LNCaP clone FGC (cell line): ENCODE measurements around the gene ARHGEF3.

Source experiments
- DNase-seq: peaks from one replicate; pipeline ENCODE4 v3.0.0-alpha.2; 2011; ENCODE audit warnings: low read depth
- H3K4me3 ChIP-seq: 2 replicates; pipeline ENCODE4 v1.5.1; 2011; ENCODE audit warnings: mild to moderate bottlenecking, low read depth, low read length, control low read depth
- TF ChIP-seq, protein P1 (sequence below): IDR thresholded peaks from 2 replicates; pipeline ENCODE4 v1.5.1; 2012; ENCODE audit warnings: mild to moderate bottlenecking; ENCODE audit not compliant: control insufficient read depth, insufficient read depth; ENCODE audit errors: extremely low read depth

Gene ARHGEF3

DNA sequence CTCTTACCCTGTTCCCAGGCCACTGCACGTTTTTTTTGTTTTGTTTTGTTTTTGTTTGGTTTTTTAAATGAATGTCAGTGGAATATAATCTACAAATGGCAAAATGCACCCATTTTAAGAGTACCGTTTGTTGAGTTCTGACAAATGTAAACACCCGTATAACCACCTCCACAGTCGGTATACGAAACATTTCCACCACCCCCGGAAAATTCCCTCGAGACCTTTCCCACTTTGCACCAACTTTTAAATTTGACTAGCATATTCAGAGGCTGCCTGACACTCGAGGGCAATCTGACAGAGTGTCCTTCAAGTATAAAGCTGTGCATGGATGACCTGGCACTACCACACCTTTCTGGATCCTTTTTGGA lies 613 bp upstream of the ARHGEF3 start:
- DNase-seq: no peak
- TF ChIP-seq, protein P1, sequence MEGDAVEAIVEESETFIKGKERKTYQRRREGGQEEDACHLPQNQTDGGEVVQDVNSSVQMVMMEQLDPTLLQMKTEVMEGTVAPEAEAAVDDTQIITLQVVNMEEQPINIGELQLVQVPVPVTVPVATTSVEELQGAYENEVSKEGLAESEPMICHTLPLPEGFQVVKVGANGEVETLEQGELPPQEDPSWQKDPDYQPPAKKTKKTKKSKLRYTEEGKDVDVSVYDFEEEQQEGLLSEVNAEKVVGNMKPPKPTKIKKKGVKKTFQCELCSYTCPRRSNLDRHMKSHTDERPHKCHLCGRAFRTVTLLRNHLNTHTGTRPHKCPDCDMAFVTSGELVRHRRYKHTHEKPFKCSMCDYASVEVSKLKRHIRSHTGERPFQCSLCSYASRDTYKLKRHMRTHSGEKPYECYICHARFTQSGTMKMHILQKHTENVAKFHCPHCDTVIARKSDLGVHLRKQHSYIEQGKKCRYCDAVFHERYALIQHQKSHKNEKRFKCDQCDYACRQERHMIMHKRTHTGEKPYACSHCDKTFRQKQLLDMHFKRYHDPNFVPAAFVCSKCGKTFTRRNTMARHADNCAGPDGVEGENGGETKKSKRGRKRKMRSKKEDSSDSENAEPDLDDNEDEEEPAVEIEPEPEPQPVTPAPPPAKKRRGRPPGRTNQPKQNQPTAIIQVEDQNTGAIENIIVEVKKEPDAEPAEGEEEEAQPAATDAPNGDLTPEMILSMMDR: no peak
- peak overlapping the region; percentile 41 for H3K4me3 ChIP-seq

GRCh38 chr3:56800832-56801661 lies 702 bp downstream of the ARHGEF3 start:
- DNase-seq: no peak
- TF ChIP-seq, protein P1: no peak
- peak overlapping the region; percentile 41 for H3K4me3 ChIP-seq

DNA sequence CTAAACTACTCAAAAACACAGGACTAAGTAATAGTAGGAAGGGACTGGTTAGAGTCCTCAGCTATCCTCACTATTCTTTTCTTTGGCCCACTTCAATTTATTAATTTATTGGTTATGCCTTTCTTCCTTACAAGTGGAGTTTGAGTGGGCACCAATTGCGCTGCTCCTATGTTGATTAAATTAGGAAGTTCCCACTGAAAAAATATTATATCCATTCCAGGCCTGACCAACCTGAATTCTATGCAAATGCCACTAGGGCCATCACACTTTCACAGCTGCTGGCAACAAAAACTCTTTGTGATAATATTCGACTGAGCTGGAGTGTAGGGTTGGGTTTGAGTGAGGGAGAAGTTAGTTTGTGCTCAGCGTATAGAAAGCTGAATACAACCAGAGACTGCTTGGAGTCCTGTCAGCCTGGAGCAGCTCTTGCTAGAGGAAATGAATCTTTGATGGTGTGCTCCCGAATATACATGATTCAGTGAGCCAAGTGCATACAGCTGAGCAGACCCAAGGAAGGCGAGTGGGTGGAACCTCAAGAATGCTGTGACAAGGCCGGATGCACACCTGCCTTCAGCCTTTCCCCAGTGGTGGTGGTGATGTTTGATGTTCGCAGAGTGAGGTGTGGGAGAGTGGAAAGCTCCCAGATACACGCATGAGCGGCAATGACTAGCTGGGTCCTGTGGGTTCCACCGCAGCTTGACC lies 1.5 kb downstream of the ARHGEF3 start:
- no peak overlapping the region for H3K4me3 ChIP-seq
- DNase-seq: no peak
- TF ChIP-seq, protein P1: no peak

DNA sequence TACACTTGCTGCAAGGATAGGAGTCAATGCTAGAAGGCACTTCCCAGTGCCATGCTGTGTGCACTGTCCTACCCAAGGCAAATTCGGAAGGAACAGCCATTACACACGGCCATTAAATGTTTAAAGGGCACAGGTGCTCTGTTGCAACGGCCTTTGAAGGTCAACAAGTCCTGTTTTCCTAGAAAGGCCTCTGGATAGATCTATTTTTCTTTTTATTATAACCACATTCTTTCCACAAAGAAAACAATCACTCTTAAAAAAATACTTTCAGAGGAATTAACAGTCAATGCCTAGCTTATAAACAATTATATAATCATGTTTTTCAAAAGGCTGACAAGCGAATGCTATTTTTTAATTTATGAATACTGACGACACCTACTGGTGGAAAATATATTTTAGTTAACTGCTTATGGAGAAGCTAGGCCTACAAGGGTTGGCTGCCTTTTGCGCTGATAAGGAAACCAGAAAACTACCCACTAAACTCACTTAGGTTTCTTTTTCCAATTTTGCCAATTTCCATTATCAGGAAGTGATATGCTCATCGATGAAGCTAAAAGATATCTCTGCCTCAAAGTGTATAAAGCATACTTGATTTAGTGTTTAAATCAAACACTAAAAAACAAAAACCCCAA lies 2.4 kb downstream of the ARHGEF3 start:
- TF ChIP-seq, protein P1: peak; percentile 64
- DNase-seq: no peak
- no peak overlapping the region for H3K4me3 ChIP-seq

- no peak overlapping the region for H3K4me3 ChIP-seq
- DNase-seq: no peak
- TF ChIP-seq, protein P1: no peak
These were observed 4.8 kb downstream of the ARHGEF3 start for GRCh38 chr3:56796996-56797395.

- DNase-seq: no peak
- H3K4me3 ChIP-seq: no peak overlapping the region
- TF ChIP-seq, protein P1: no peak
These were observed 5.5 kb downstream of the ARHGEF3 start for GRCh38 chr3:56796202-56796601.
